GM21723 (cell line): ENCODE measurements around the gene GBF1.

Source experiments
- ATAC-seq: cut with Tn5 transposase; IDR thresholded peaks from one replicate; pipeline ENCODE4 v1.9.1; 2021; ENCODE audit warnings: mild to moderate bottlenecking, moderate library complexity; ENCODE audit not compliant: unreplicated experiment

GBF1 gene

GRCh38 chr10:102342458-102342857 lies 97.1 kb downstream of the GBF1 start:
- no peak for ATAC-seq

GRCh38 chr10:102342958-102343357 lies 97.6 kb downstream of the GBF1 start:
- ATAC-seq, result no peak

- no peak for ATAC-seq
Observed at GRCh38 chr10:102344067-102344466, 98.7 kb downstream of the GBF1 start.

- no peak for ATAC-seq
Observed at GRCh38 chr10:102347236-102347828, 102.0 kb downstream of the GBF1 start.

GRCh38 chr10:102352066-102352715 lies 106.9 kb downstream of the GBF1 start:
- no peak for ATAC-seq

GRCh38 chr10:102354451-102354850 lies 109.1 kb downstream of the GBF1 start:
- no peak for ATAC-seq

GRCh38 chr10:102358712-102359382 lies 113.5 kb downstream of the GBF1 start:
- ATAC-seq, result no peak

GRCh38 chr10:102367441-102367840 lies 122.1 kb downstream of the GBF1 start:
- ATAC-seq, result no peak

- no peak for ATAC-seq
Observed at GRCh38 chr10:102368077-102368476, 122.7 kb downstream of the GBF1 start.

GRCh38 chr10:102371295-102371694 lies 126.0 kb downstream of the GBF1 start:
- no peak for ATAC-seq

- ATAC-seq, result no peak
Observed at GRCh38 chr10:102375250-102375649, 129.9 kb downstream of the GBF1 start.

GRCh38 chr10:102375867-102376266 lies 130.5 kb downstream of the GBF1 start:
- no peak for ATAC-seq

- ATAC-seq, result no peak
Observed at GRCh38 chr10:102376901-102377300, 131.6 kb downstream of the GBF1 start.

- ATAC-seq, result no peak
Observed at GRCh38 chr10:102379383-102379782, 134.1 kb downstream of the GBF1 start.

- ATAC-seq, result no peak
Observed at GRCh38 chr10:102381983-102382382, 136.7 kb downstream of the GBF1 start.

GRCh38 chr10:102382871-102383270 lies 137.5 kb downstream of the GBF1 start:
- ATAC-seq, result no peak

GRCh38 chr10:102384053-102384452 lies 138.7 kb downstream of the GBF1 start:
- ATAC-seq, result no peak

- no peak for ATAC-seq
Observed at GRCh38 chr10:102384606-102385429, 139.5 kb downstream of the GBF1 start.

GRCh38 chr10:102389894-102390293 lies 144.6 kb downstream of the GBF1 start:
- ATAC-seq, result no peak

- no peak for ATAC-seq
Observed at GRCh38 chr10:102392306-102392705, 147.0 kb downstream of the GBF1 start.

- no peak for ATAC-seq
Observed at GRCh38 chr10:102393411-102394078, 148.2 kb downstream of the GBF1 start.
